MM.1S (cell line): ENCODE measurements around the gene ARVCF.

Source experiments
- DNase-seq: peaks from one replicate; pipeline ENCODE4 v3.0.0-alpha.2; 2015
- H2AFZ ChIP-seq: fragments of 300-600 bp; sonication (generic); 2 replicates; pipeline ENCODE4 v1.6.0; 2016; ENCODE audit warnings: antibody characterized with exemption, low read length
- H3F3A ChIP-seq: fragments of 300-600 bp; sonication (generic); 2 replicates; pipeline ENCODE4 v1.6.1; 2016; ENCODE audit warnings: mild to moderate bottlenecking, antibody characterized with exemption, low read length, moderate library complexity, mixed read lengths; ENCODE audit not compliant: insufficient read depth
- H3K27ac ChIP-seq: fragments of 300-600 bp; sonication (generic); 2 replicates; pipeline ENCODE4 v1.5.1; 2016; ENCODE audit warnings: mild to moderate bottlenecking, low read length
- H3K27me3 ChIP-seq: fragments of 300-600 bp; sonication (generic); replicated peaks from 2 replicates; pipeline ENCODE4 v1.6.0; 2016; ENCODE audit warnings: low read length; ENCODE audit not compliant: insufficient read depth
- H3K36me3 ChIP-seq: fragments of 300-600 bp; sonication (generic); replicated peaks from 2 replicates; pipeline ENCODE4 v1.6.1; 2016; ENCODE audit warnings: mild to moderate bottlenecking, low read length, mixed read lengths; ENCODE audit not compliant: insufficient read depth
- H3K4me1 ChIP-seq: fragments of 300-600 bp; sonication (generic); 2 replicates; pipeline ENCODE4 v1.6.1; 2016; ENCODE audit warnings: low read length, mixed read lengths
- H3K4me2 ChIP-seq: fragments of 300-600 bp; sonication (generic); 2 replicates; pipeline ENCODE4 v1.6.0; 2016; ENCODE audit warnings: low read depth, low read length
- H3K4me3 ChIP-seq: fragments of 300-600 bp; sonication (generic); 2 replicates; pipeline ENCODE4 v1.5.1; 2016; ENCODE audit warnings: low read length, mixed read lengths
- H3K79me2 ChIP-seq: fragments of 300-600 bp; sonication (generic); 2 replicates; pipeline ENCODE4 v1.6.1; 2016; ENCODE audit warnings: mixed run types, low read length, mixed read lengths
- H3K9ac ChIP-seq: fragments of 300-600 bp; sonication (generic); 2 replicates; pipeline ENCODE4 v1.6.1; 2016; ENCODE audit warnings: low read length, mixed read lengths
- H3K9me2 ChIP-seq: fragments of 300-600 bp; sonication (generic); replicated peaks from 2 replicates; pipeline ENCODE4 v1.6.1; 2016; ENCODE audit warnings: mild to moderate bottlenecking, low read length, mixed read lengths; ENCODE audit not compliant: insufficient read depth
- H3K9me3 ChIP-seq: fragments of 300-600 bp; sonication (generic); replicated peaks from 2 replicates; pipeline ENCODE4 v1.6.1; 2016; ENCODE audit warnings: mild to moderate bottlenecking, low read length, mixed read lengths; ENCODE audit not compliant: insufficient read depth
- H4K20me1 ChIP-seq: fragments of 300-600 bp; sonication (generic); 2 replicates; pipeline ENCODE4 v1.6.1; 2016; ENCODE audit warnings: mild to moderate bottlenecking, low read length, moderate library complexity, mixed read lengths; ENCODE audit not compliant: insufficient read depth
- CTCF ChIP-seq: fragments of 300-600 bp; sonication (generic); IDR thresholded peaks from 2 replicates; pipeline ENCODE4 v1.5.1; 2016; ENCODE audit warnings: antibody characterized with exemption, low read length, mixed read lengths
- EZH2 ChIP-seq: fragments of 300-600 bp; sonication (generic); optimal IDR thresholded peaks from 2 replicates; pipeline ENCODE3; 2017; ENCODE audit warnings: low read depth, mild to moderate bottlenecking, antibody characterized with exemption, low read length, mixed read lengths
- EZH2phosphoT487 ChIP-seq: fragments of 300-600 bp; sonication (generic); IDR thresholded peaks from 2 replicates; pipeline ENCODE4 v1.6.1; 2018; ENCODE audit warnings: antibody characterized with exemption, low read length

ARVCF gene

GRCh38 chr22:19996694-19997384 is 19.8 kb downstream of the ARVCF start:
- Histone ChIP-seq H3K27me3 (peaks cover 82% of the 10 kb centered on the region), H2AFZ (no peak overlapping the region), H4K20me1 (no peaks in the 10 kb centered on the region), H3K4me2 (no peak overlapping the region), H3K9me3 (no peaks in the 10 kb centered on the region), H3K27ac (no peak overlapping the region), H3K4me3 (no peak overlapping the region), H3K4me1 (no peaks in the 10 kb centered on the region), H3K79me2 (no peaks in the 10 kb centered on the region), H3K9ac (no peak overlapping the region), H3F3A (no peaks in the 10 kb centered on the region), H3K36me3 (no peaks in the 10 kb centered on the region), H3K9me2 (no peaks in the 10 kb centered on the region)
- TF ChIP-seq EZH2phosphoT487 (no peak), CTCF (no peak), EZH2 (no peak)
- no peak for DNase-seq

- no peaks in the 10 kb centered on the region for H3K4me1 ChIP-seq
- DNase-seq: no peak
- H3K27me3 ChIP-seq: peaks cover 83% of the 10 kb centered on the region
- no peak overlapping the region for H2AFZ ChIP-seq
- H3K79me2 ChIP-seq: no peaks in the 10 kb centered on the region
- TF ChIP-seq EZH2 (no peak), EZH2phosphoT487 (no peak), CTCF (no peak)
- no peaks in the 10 kb centered on the region for H3K9me2 ChIP-seq
- no peak overlapping the region for H3K4me2 ChIP-seq
- no peak overlapping the region for H3K27ac ChIP-seq
- H4K20me1 ChIP-seq: no peaks in the 10 kb centered on the region
- H3K4me3 ChIP-seq: no peak overlapping the region
- H3K9me3 ChIP-seq: no peaks in the 10 kb centered on the region
- H3F3A ChIP-seq: no peaks in the 10 kb centered on the region
- no peak overlapping the region for H3K9ac ChIP-seq
- H3K36me3 ChIP-seq: no peaks in the 10 kb centered on the region
These were observed 20.8 kb downstream of the ARVCF start for GRCh38 chr22:19995611-19996339.

- Histone ChIP-seq H3K36me3 (no peaks in the 10 kb centered on the region), H3K27ac (no peak overlapping the region), H2AFZ (no peak overlapping the region), H3K4me2 (no peak overlapping the region), H3K9me3 (no peaks in the 10 kb centered on the region), H3K4me1 (no peaks in the 10 kb centered on the region), H3K27me3 (peaks cover 87% of the 10 kb centered on the region), H3K79me2 (no peaks in the 10 kb centered on the region), H3F3A (no peaks in the 10 kb centered on the region), H3K9me2 (no peaks in the 10 kb centered on the region), H4K20me1 (no peaks in the 10 kb centered on the region), H3K4me3 (no peak overlapping the region), H3K9ac (no peak overlapping the region)
- TF ChIP-seq EZH2phosphoT487 (no peak), EZH2 (no peak), CTCF (no peak)
- DNase-seq: no peak
These were observed 21.6 kb downstream of the ARVCF start for GRCh38 chr22:19994851-19995610.
